GM23248 (cell line): ENCODE data around the gene BTAF1. TPM values are rescaled to one million over a fixed set of nuclear protein-coding genes. Genes with fewer than 3 reads are reported as not detected.

Source experiments
- DNase-seq: peaks from one replicate; pipeline ENCODE4 v3.0.0-alpha.2; 2015
- H2AFZ ChIP-seq: fragments of 200-600 bp; sonication (generic); 2 replicates; pipeline ENCODE4 v1.6.1; 2016; ENCODE audit warnings: antibody characterized with exemption
- H3F3A ChIP-seq: fragments of 200-600 bp; sonication (generic); 2 replicates; pipeline ENCODE4 v1.6.1; 2016; ENCODE audit warnings: mild to moderate bottlenecking, antibody characterized with exemption, mixed run types; ENCODE audit not compliant: insufficient read depth
- H3K27ac ChIP-seq: fragments of 200-600 bp; sonication (generic); 2 replicates; pipeline ENCODE4 v1.5.1; 2016; ENCODE audit warnings: mild to moderate bottlenecking
- H3K27me3 ChIP-seq: fragments of 200-600 bp; sonication (generic); replicated peaks from 2 replicates; pipeline ENCODE4 v1.6.1; 2016; ENCODE audit warnings: mild to moderate bottlenecking; ENCODE audit not compliant: insufficient read depth
- H3K36me3 ChIP-seq: fragments of 200-600 bp; sonication (generic); 2 replicates; pipeline ENCODE4 v1.6.1; 2016; ENCODE audit warnings: low read depth, mild to moderate bottlenecking
- H3K4me1 ChIP-seq: fragments of 200-600 bp; sonication (generic); 2 replicates; pipeline ENCODE4 v1.6.1; 2016; ENCODE audit warnings: mild to moderate bottlenecking; ENCODE audit not compliant: insufficient read depth
- H3K4me2 ChIP-seq: fragments of 200-600 bp; sonication (generic); one replicate; pipeline ENCODE4 v1.6.1; 2016; ENCODE audit warnings: mild to moderate bottlenecking; ENCODE audit not compliant: unreplicated experiment
- H3K4me3 ChIP-seq: fragments of 200-600 bp; sonication (generic); 2 replicates; pipeline ENCODE4 v1.5.1; 2016; ENCODE audit warnings: mild to moderate bottlenecking
- H3K79me2 ChIP-seq: fragments of 200-600 bp; sonication (generic); 2 replicates; pipeline ENCODE4 v1.6.1; 2016; ENCODE audit warnings: mild to moderate bottlenecking; ENCODE audit not compliant: insufficient read depth
- H3K9ac ChIP-seq: fragments of 200-600 bp; sonication (generic); 2 replicates; pipeline ENCODE4 v1.6.1; 2016; ENCODE audit warnings: mild to moderate bottlenecking
- H3K9me2 ChIP-seq: fragments of 200-600 bp; sonication (generic); 2 replicates; pipeline ENCODE4 v1.6.1; 2016; ENCODE audit warnings: mixed run types, mild to moderate bottlenecking, moderate library complexity; ENCODE audit not compliant: insufficient read depth
- H3K9me3 ChIP-seq: fragments of 200-600 bp; sonication (generic); one replicate; pipeline ENCODE4 v1.6.1; 2017; ENCODE audit warnings: low read depth
- H4K20me1 ChIP-seq: fragments of 200-600 bp; sonication (generic); 2 replicates; pipeline ENCODE4 v1.6.0; 2016; ENCODE audit not compliant: insufficient read depth
- EZH2 ChIP-seq: fragments of 200-600 bp; sonication (generic); IDR thresholded peaks from 2 replicates; pipeline ENCODE4 v1.6.1; 2018; ENCODE audit warnings: antibody characterized with exemption, mild to moderate bottlenecking; ENCODE audit not compliant: insufficient read depth, poor library complexity, severe bottlenecking
- EZH2phosphoT487 ChIP-seq: fragments of 200-600 bp; sonication (generic); IDR thresholded peaks from 2 replicates; pipeline ENCODE4 v1.6.1; 2018; ENCODE audit warnings: antibody characterized with exemption, moderate library complexity, mild to moderate bottlenecking, low read depth; ENCODE audit not compliant: insufficient read depth
- WGBS, 2 experiments: methylation state at CpG; one replicate each; pipeline ENCODE4 v1.1.6; 2015 to 2017; ENCODE audit warnings: low lambda C conversion rate in 2 of 2, low coverage in 1 of 2; ENCODE audit errors: missing lambda C conversion rate in 2 of 2; 5-methylcytosine and 5-hydroxymethylcytosine counted together
- in situ Hi-C: fragments of 300-500 bp; cut with MboI; formaldehyde crosslinking; loops from 2 replicates; pipeline ENCODE4 v1.15.0; 2020
- polyA plus RNA-seq: library from polyadenylated mRNA; unstranded; fragments of >200 nt; fragmentation: Nextera tagmentation; extraction: Ambion mirVana; gene quantifications from 2 replicates; pipeline ENCODE4 v1.2.1, GENCODE V29; 2016
- total RNA-seq: library from RNA; depleted of rRNA; stranded (reverse); fragments of >200 nt; shearing (Covaris generic); gene quantifications from 2 replicates; pipeline ENCODE4 v1.2.3, GENCODE V29; 2014

The BTAF1 gene
- total and polyA plus RNA-seq, 2 experiments from 2014 or later = 17.0 to 29.2 TPM

DNA sequence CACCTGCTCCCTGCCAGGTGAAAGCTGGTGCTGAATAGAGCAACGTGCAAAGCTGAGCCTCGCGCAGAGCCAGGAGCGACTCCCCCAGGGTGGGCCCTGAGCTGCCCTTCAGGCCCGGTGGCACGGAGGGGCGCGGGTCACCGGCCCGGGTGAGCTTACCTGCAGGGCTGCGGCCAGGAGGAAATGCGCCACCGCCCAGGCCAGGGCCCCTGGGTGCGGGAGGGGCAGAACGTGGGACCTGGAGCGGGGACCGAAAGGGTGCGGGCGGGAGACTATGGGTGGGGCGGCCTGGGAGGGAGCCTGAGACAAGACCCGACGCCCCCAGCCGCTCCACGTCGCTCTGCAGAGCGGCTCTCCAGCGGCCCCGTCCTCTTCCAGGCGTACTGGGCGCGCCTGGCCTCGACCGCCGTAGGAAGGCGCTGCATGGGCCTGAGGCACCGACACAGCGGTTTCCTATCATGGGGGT is 122.1 kb downstream of the BTAF1 start:
- 40 to 49% methylated on average over 18 to 32 of the region's 37 CpGs for WGBS, 2 experiments
- no peak overlapping the region for H3K9ac ChIP-seq
- H3K36me3 ChIP-seq = no peaks in the 10 kb centered on the region
- no peak overlapping the region for H3K4me3 ChIP-seq
- peaks cover 9% of the 10 kb centered on the region; the same call in 1 of the 2 replicates for H3F3A ChIP-seq
- H3K9me2 ChIP-seq = no peaks in the 10 kb centered on the region
- H3K27me3 ChIP-seq = no peaks in the 10 kb centered on the region
- no peak overlapping the region for H3K4me2 ChIP-seq
- H3K4me1 ChIP-seq = 0 out of 2 replicates have a peak, but pooled peaks cover 3% of the 10 kb centered on the region
- no peak overlapping the region for H2AFZ ChIP-seq
- TF ChIP-seq EZH2phosphoT487 = no peak
- no peak for TF ChIP-seq EZH2
- in situ Hi-C loops = no loop called here
- no peak overlapping the region for H3K27ac ChIP-seq
- H3K9me3 ChIP-seq = no peaks in the 10 kb centered on the region
- DNase-seq = no peak
- H3K79me2 ChIP-seq = no peaks in the 10 kb centered on the region
- no peaks in the 10 kb centered on the region for H4K20me1 ChIP-seq

- no peak for TF ChIP-seq EZH2
- no peak for TF ChIP-seq EZH2phosphoT487
- H3K4me1 ChIP-seq = 0 out of 2 replicates have a peak, but pooled peaks cover 3% of the 10 kb centered on the region
- H3K36me3 ChIP-seq = no peaks in the 10 kb centered on the region
- no peak overlapping the region for H3K4me2 ChIP-seq
- no peaks in the 10 kb centered on the region for H3K27me3 ChIP-seq
- in situ Hi-C loops = no loop called here
- H3K27ac ChIP-seq = no peak overlapping the region
- no peak overlapping the region for H3K9ac ChIP-seq
- H3K79me2 ChIP-seq = no peaks in the 10 kb centered on the region
- H3F3A ChIP-seq = peaks cover 9% of the 10 kb centered on the region; the same call in 1 of the 2 replicates
- H2AFZ ChIP-seq = no peak overlapping the region
- DNase-seq = peak; percentile 20
- no peaks in the 10 kb centered on the region for H4K20me1 ChIP-seq
- no peaks in the 10 kb centered on the region for H3K9me3 ChIP-seq
- no peak overlapping the region for H3K4me3 ChIP-seq
- H3K9me2 ChIP-seq = no peaks in the 10 kb centered on the region
Observed at GRCh38 chr10:92047215-92047614, 123.6 kb downstream of the BTAF1 start.

GRCh38 chr10:92052088-92052487 is 128.5 kb downstream of the BTAF1 start:
- in situ Hi-C loops = no loop called here
- Histone ChIP-seq H3K4me2 (no peak overlapping the region), H3K9me2 (no peaks in the 10 kb centered on the region), H2AFZ (no peak overlapping the region), H3K79me2 (no peaks in the 10 kb centered on the region), H3K4me3 (no peak overlapping the region), H3K9ac (no peak overlapping the region), H3K36me3 (no peaks in the 10 kb centered on the region), H4K20me1 (no peaks in the 10 kb centered on the region), H3K27ac (no peak overlapping the region), H3K27me3 (no peaks in the 10 kb centered on the region), H3F3A (peaks cover 5% of the 10 kb centered on the region; the same call in 1 of the 2 replicates), H3K4me1 (no peaks in the 10 kb centered on the region), H3K9me3 (no peaks in the 10 kb centered on the region)
- DNase-seq = no peak
- no peak for TF ChIP-seq EZH2
- TF ChIP-seq EZH2phosphoT487 = no peak
- WGBS, 2 experiments = 76 to 85% methylated on average over 18 of the region's 18 CpGs

GRCh38 chr10:92052741-92053140 is 129.2 kb downstream of the BTAF1 start:
- H3K9ac ChIP-seq = no peak overlapping the region
- H3K27ac ChIP-seq = no peak overlapping the region
- H3K36me3 ChIP-seq = no peaks in the 10 kb centered on the region
- no peaks in the 10 kb centered on the region for H4K20me1 ChIP-seq
- H3F3A ChIP-seq = no peaks in the 10 kb centered on the region
- no peaks in the 10 kb centered on the region for H3K79me2 ChIP-seq
- H3K4me1 ChIP-seq = no peaks in the 10 kb centered on the region
- TF ChIP-seq EZH2phosphoT487 = no peak
- TF ChIP-seq EZH2 = no peak
- in situ Hi-C loops = no loop called here
- H3K4me3 ChIP-seq = no peak overlapping the region
- H2AFZ ChIP-seq = no peak overlapping the region
- no peaks in the 10 kb centered on the region for H3K9me2 ChIP-seq
- DNase-seq = no peak
- no peaks in the 10 kb centered on the region for H3K27me3 ChIP-seq
- WGBS, 2 experiments = 85 to 88% methylated on average over 5 of the region's 5 CpGs
- no peak overlapping the region for H3K4me2 ChIP-seq
- H3K9me3 ChIP-seq = no peaks in the 10 kb centered on the region

DNA sequence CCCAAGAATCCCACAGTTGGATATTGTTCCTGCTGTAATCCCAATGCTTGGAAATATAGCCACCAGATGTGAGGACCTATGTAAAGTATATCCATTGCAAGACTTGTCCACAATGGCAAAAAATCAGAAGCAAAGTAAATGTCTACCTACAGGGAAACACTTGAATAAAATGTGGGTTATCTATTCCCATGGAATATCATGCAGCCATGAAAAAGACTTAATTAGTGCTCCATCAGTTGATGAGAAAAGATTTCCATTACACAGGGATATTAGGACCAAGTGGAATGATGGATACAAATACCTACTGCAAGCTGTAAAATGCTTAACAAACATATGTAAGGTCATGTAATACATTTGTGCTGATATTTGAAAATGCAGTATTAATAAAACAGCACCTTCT is 131.2 kb downstream of the BTAF1 start:
- H2AFZ ChIP-seq = no peak overlapping the region
- H3K9me3 ChIP-seq = no peaks in the 10 kb centered on the region
- no peak for DNase-seq
- H3K9ac ChIP-seq = no peak overlapping the region
- H3K4me2 ChIP-seq = no peak overlapping the region
- H3K27ac ChIP-seq = no peak overlapping the region
- no peaks in the 10 kb centered on the region for H3K79me2 ChIP-seq
- no peaks in the 10 kb centered on the region for H4K20me1 ChIP-seq
- H3K4me3 ChIP-seq = no peak overlapping the region
- H3K27me3 ChIP-seq = no peaks in the 10 kb centered on the region
- in situ Hi-C loops = no loop called here
- no peaks in the 10 kb centered on the region for H3K4me1 ChIP-seq
- H3K9me2 ChIP-seq = no peaks in the 10 kb centered on the region
- no peaks in the 10 kb centered on the region for H3F3A ChIP-seq
- TF ChIP-seq EZH2 = no peak
- no peak for TF ChIP-seq EZH2phosphoT487
- no peaks in the 10 kb centered on the region for H3K36me3 ChIP-seq
